Measurements from ENCODE around the gene ACMSD.
A peak's percentile ranks its signal among the peaks of the same experiment; 100 is the strongest.
"Not testable (repeated sequence)": the region's sequence is repeated elsewhere in the genome, so short reads cannot be mapped to it uniquely, and the experiment has no call there.

The ACMSD gene

GRCh38 chr2:134838143-134838620 is at the start of gene ACMSD:
TSS of gene ACMSD (plus strand) at chr2:134838616. CDS start at chr2:134838683, 67 bp downstream.
- no peak for DNase-seq (ENCODE audit: low read depth)

GRCh38 chr2:134790487-134790886 is 47.9 kb upstream of the ACMSD start:
- no peak for DNase-seq (ENCODE audit: low read depth)

DNA sequence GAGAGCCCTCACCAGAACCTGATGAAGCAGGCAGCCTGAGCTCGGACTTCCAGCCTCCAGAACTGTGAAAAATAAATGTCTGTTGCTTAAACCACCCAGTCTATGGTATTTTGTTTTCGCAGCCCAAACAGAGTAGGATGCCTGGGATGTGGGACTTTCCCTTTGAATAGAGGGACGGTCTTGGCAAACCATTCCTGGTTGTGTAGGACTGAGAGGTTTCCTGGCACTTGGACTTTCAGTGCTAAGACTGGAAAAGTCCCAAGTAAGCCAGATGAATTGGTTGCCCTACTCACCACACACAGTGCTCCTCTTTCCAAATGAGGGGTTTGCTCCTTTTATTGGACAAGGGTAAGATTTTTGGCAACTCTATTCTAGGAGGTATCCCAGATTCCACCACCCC is 46.8 kb upstream of the ACMSD start:
- no peak for DNase-seq (ENCODE audit: low read depth)

- DNase-seq (ENCODE audit: low read depth), result no peak
Observed at GRCh38 chr2:134792186-134792585, 46.2 kb upstream of the ACMSD start.

- no peak for DNase-seq (ENCODE audit: low read depth)
Observed at GRCh38 chr2:134795765-134796164, 42.7 kb upstream of the ACMSD start.

DNA sequence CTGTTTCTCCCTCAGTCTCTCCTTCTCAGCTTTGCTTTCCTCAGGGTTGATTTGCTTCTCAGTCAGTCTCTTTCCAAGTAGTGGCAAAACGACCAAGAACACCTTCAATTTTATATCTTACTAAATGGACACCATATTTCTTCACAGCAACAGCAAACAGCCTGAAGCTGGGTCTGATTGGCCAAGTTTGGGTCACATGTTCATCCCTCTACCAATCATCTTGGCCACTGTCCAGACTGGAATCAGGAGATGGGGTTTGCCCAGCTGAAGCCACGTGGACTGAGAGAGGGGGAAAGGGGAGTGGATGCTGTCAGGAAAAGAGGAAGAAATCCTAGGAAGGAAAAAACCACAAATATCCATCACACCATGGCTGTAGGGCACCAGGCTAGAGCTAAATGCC is 42.0 kb upstream of the ACMSD start:
- DNase-seq (ENCODE audit: low read depth), result no peak

DNA sequence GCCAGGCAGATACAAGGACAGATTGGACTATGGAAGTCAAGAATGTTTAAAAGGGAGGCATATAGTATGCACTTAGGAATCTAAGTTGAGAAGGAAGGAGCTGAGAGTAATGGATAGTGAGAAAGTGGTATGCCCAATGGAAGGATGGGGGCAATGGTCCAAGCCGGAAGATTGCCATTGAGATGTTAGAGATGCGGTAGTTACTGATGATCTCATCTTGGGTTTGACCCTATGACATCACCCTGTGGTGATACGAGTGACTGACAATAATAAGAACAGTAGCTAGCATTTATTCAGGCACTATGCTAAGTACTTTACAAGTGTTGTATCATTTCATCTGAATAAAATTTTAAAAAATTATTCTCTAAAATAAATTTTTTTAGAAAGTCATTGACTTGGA is 38.5 kb upstream of the ACMSD start:
- DNase-seq (ENCODE audit: low read depth), result no peak

DNA sequence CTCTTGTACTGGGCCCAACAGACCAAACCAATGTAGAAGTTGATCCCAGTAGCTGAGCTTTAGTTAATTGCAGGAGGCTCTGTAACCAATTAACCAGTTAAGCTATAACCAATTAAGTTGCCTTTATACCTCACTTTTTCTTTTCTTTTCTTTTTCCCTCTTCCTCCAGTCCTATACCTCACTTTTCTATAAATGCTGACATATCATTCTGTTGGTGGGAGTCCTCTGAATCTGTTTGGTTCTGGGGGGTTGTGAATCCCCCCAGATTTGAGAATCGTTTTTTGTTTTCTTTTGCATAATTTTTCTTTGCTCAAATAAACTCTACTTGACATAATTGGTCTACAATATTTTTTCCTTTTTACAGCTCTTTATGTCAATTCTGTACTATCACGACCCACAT is 38.1 kb upstream of the ACMSD start:
- no peak for DNase-seq (ENCODE audit: low read depth)

GRCh38 chr2:134803609-134804405 is 34.6 kb upstream of the ACMSD start:
- not testable (repeated sequence) for DNase-seq (ENCODE audit: low read depth)

DNA sequence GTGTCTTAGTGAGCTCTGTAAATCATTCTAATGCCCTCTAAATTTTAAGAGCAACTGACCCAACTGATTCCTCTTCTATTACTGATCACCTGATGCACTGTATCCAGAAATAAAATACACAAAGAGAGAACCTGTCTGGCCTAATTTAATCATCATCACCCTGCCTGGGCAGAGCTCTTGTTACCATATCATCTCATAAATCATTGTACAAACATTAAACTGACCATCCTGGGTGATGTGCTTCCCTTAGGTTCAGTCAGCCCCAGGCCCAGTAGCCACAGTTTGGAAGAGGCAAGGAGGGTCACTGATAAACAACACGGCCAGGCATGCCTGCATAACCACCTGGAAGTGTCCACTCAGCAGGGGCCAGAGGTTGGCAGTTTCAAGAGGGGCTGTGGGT is 22.7 kb upstream of the ACMSD start:
- DNase-seq (ENCODE audit: low read depth), result no peak

GRCh38 chr2:134818321-134818720 is 20.1 kb upstream of the ACMSD start:
- no peak for DNase-seq (ENCODE audit: low read depth)

GRCh38 chr2:134819334-134819733 is 19.1 kb upstream of the ACMSD start:
- DNase-seq (ENCODE audit: low read depth), result peak; percentile 71

DNA sequence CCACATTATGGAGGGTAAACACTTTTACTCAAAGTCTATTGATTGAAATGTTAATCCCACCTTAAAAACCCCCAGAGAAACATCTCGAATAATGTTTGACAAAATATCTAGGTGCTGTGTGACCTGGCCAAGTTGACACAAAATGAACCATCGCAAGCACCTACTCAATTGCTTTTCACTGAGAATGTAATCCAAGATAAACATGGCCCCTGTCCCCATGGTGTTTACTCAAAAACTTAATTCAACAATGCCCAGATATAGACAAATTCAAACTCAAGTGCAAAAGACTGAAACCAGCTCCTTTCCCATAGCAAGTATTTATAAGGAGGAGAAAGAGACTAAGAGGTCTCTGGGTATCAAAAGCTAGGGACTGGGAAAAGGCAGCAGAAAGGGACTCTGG is 15.0 kb upstream of the ACMSD start:
- no peak for DNase-seq (ENCODE audit: low read depth)

GRCh38 chr2:134823832-134824231 is 14.6 kb upstream of the ACMSD start:
- DNase-seq (ENCODE audit: low read depth), result no peak

DNA sequence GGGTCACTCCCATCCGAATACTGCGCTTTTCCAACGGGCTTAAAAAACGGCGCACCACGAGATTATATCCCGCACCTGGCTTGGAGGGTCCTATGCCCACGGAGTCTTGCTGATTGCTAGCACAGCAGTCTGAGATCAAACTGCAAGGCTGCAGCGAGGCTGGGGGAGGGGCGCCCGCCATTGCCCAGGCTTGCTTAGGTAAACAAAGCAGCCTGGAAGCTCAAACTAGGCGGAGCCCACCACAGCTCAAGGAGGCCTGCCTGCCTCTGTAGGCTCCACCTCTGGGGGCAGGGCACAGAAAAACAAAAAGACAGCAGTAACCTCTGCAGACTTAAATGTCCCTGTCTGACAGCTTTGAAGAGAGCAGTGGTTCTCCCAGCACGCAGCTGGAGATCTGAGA is 12.7 kb upstream of the ACMSD start:
- not testable (repeated sequence) for DNase-seq (ENCODE audit: low read depth)

DNA sequence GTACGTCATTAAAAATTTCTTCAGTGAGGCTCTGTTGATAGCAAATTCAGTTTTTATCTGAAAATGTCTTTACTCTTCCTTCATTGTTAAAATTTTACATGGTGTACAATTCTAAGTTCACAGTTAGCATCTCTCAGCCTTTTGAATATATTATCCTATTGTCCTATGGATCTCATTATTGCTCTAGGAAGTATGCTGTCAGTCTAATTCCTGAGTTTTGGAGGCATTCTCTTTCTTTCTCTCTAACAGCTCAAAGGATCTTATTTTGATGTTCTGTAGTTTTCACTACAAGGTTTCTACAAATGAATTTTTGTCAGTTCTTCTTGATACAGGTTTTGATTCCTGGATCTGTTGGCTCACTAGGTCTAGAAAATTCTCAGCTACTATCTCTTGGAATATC is 2.9 kb upstream of the ACMSD start:
- no peak for DNase-seq (ENCODE audit: low read depth)

DNA sequence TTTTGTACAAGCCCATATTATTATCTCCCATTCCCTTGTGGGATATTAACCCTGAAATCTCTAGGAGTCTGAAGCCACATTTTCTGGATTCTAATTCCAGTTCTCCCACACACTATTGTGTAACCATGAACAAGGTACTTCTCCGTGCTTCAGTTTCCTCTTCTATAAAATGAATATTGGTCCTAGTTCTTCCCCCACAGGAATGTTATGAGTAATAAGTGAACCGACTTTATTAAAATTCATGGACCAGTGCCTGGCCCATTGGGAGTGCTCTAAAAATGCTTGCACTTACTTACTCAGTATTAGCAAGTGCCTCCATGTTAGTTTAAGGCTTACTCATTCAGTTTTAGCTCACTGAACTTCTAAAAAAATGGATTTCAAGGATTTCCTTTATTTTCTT is 1.4 kb upstream of the ACMSD start:
- peak; percentile 97 for DNase-seq (ENCODE audit: low read depth)

DNA sequence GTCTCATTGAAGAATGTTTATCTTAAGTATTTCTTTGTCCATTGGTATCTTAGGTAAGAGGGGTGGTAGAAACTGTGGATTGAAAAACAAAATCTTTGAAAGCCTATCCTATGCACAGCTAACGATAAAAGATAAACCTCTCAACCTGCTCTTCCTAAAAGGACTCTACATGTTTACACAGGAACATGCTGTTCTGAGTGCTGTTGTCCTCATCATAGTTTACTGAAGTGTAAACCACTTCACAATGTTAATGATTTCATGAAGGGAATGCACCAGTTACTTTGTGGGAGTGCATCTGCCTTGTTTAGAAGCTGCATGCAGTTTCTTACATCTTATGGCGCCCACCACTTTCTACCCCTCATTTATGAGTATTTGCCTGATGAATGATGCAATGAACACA is 1.2 kb downstream of the ACMSD start:
- DNase-seq (ENCODE audit: low read depth), result no peak

DNA sequence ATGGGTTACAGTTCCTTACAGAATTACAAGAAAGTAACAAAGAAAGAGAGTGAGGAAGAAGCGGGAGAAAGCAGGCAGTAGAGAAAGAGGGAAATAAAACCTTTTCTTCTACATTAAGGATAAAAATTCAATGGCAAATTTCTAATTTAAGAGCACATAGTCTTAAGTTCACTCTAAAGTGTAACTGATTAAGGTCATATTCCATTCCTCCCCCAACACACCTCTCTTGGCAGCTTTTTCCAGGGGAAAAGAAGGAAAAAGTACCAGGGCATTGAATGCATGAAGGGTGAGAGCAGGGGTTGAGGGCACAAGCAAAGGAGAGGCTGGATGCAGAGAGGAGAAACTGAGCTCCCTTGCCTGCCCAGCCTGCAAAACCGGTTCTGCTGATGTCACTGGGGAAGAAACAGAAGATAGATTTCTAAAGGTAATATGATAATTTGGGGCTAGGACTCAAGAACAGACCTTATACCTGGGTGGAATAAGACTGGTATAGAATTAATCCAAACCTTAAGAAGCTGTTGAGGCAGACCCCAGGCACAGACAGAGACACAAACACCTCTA is 4.6 kb downstream of the ACMSD start:
- no peak for DNase-seq (ENCODE audit: low read depth)

- no peak for DNase-seq (ENCODE audit: low read depth)
Observed at GRCh38 chr2:134843968-134844367, 5.6 kb downstream of the ACMSD start.

GRCh38 chr2:134845028-134845427 is 6.6 kb downstream of the ACMSD start:
- DNase-seq (ENCODE audit: low read depth), result no peak

- peak; percentile 76 for DNase-seq (ENCODE audit: low read depth)
Observed at GRCh38 chr2:134845719-134846118, 7.3 kb downstream of the ACMSD start.

- DNase-seq (ENCODE audit: low read depth), result no peak
Observed at GRCh38 chr2:134846213-134846612, 7.8 kb downstream of the ACMSD start.

DNA sequence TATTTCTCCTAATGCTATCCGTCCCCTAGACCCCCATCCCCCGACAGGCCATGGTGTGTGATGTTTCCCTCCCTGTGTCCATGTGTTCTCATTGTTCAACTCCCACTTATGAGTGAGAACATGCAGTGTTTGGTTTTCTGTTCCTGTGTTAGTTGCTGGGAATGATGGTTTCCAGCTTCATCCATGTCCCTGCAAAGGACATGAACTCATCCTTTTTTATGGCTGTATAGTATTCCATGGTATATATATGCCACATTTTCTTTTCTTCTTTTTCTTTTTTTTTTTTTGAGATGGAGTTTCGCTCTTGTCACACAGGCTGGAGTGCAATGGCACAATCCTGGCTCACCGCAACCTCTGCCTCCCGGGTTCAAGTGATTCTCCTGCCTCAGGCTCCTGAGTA is 9.2 kb downstream of the ACMSD start:
- DNase-seq (ENCODE audit: low read depth), result not testable (repeated sequence)
